ENCODE measurements around the gene RPL35.
"Not testable (repeated sequence)": the region's sequence is repeated elsewhere in the genome, so short reads cannot be mapped to it uniquely, and the experiment has no call there.

RPL35 gene

GRCh38 chr9:124840300-124840833 lies 21.4 kb downstream of the RPL35 start:
- no peak for DNase-seq (ENCODE audit: low read depth)
- peak; percentile 31 for TF ChIP-seq CTCF (conservative IDR thresholded peaks at IDR 0.05; ENCODE audit: low read length)
- H3K4me3 ChIP-seq (ENCODE audit: low read length), result no peak overlapping the region

GRCh38 chr9:124839612-124840299 lies 22.0 kb downstream of the RPL35 start:
- DNase-seq (ENCODE audit: low read depth), result no peak
- peak; percentile 56 for TF ChIP-seq CTCF (conservative IDR thresholded peaks at IDR 0.05; ENCODE audit: low read length)
- H3K4me3 ChIP-seq (ENCODE audit: low read length), result no peak overlapping the region

GRCh38 chr9:124838567-124839275 lies 23.0 kb downstream of the RPL35 start:
- not testable (repeated sequence) for DNase-seq (ENCODE audit: low read depth); H3K4me3 ChIP-seq (ENCODE audit: low read length)

GRCh38 chr9:124838132-124838531 lies 23.6 kb downstream of the RPL35 start:
- DNase-seq (ENCODE audit: low read depth); H3K4me3 ChIP-seq (ENCODE audit: low read length): not testable (repeated sequence)

- peak; percentile 45 for DNase-seq (ENCODE audit: low read depth)
- TF ChIP-seq CTCF (conservative IDR thresholded peaks at IDR 0.05; ENCODE audit: low read length), result no peak
- H3K4me3 ChIP-seq (ENCODE audit: low read length), result no peak overlapping the region
Observed at GRCh38 chr9:124835026-124835557, 26.7 kb downstream of the RPL35 start.

GRCh38 chr9:124834591-124834990 lies 27.2 kb downstream of the RPL35 start:
- no peak overlapping the region for H3K4me3 ChIP-seq (ENCODE audit: low read length)
- DNase-seq (ENCODE audit: low read depth), result peak; percentile 54
- TF ChIP-seq CTCF (conservative IDR thresholded peaks at IDR 0.05; ENCODE audit: low read length), result no peak

GRCh38 chr9:124831642-124832364 lies 30.0 kb downstream of the RPL35 start:
- no peak overlapping the region for H3K4me3 ChIP-seq (ENCODE audit: low read length)
- no peak for DNase-seq (ENCODE audit: low read depth)
- no peak for TF ChIP-seq CTCF (conservative IDR thresholded peaks at IDR 0.05; ENCODE audit: low read length)

Measured in AG10803 (cell line).